ENCODE results near the gene STPG3. TPM values are rescaled to one million over a fixed set of nuclear protein-coding genes. Genes with fewer than 3 reads are reported as not detected.

The STPG3 gene
- total and polyA plus RNA-seq, 2 of the 13 experiments (the other 11 are each of a cell fraction or from before 2014, with no cell fraction given) = not detected

GRCh38 chr9:137240318-137240840, 10.7 kb upstream of the STPG3 start (continued):
- TF ChIP-seq ZNF609 (CRISPR knock-in tag; IDR thresholded peaks at IDR 0.05; ENCODE audit: borderline replicate concordance) (peak; percentile 32; the same call in 1 of the 2 replicates), DR1 (CRISPR knock-in tag; IDR thresholded peaks at IDR 0.05) (no peak), PCBP1 (IDR thresholded peaks at IDR 0.05; ENCODE audit: borderline replicate concordance, low read depth, low read length) (no peak), SIX1 (CRISPR knock-in tag; IDR thresholded peaks at IDR 0.05; ENCODE audit: borderline replicate concordance) (no peak), REL (CRISPR knock-in tag; conservative IDR thresholded peaks at IDR 0.05) (0 out of 2 replicates have a peak, but pooled peaks have one; percentile 65), TBP (CRISPR knock-in tag; IDR thresholded peaks at IDR 0.05) (no peak), RFXAP (CRISPR knock-in tag; IDR thresholded peaks at IDR 0.05; ENCODE audit: borderline replicate concordance) (peak; percentile 43; the same call in 1 of the 2 replicates), ZBTB44 (CRISPR knock-in tag; IDR thresholded peaks at IDR 0.05) (no peak), SMARCC2 (IDR thresholded peaks at IDR 0.05) (no peak), LBX2 (CRISPR knock-in tag; IDR thresholded peaks at IDR 0.05; ENCODE audit: borderline replicate concordance) (peak; percentile 66; the same call in 1 of the 2 replicates), KLF6 (CRISPR knock-in tag; IDR thresholded peaks at IDR 0.05) (peak; percentile 57), KLF15 (CRISPR knock-in tag; IDR thresholded peaks at IDR 0.05; ENCODE audit: borderline replicate concordance) (no peak; the same call in 1 of the 2 replicates), ZSCAN31 (CRISPR knock-in tag; IDR thresholded peaks at IDR 0.05; ENCODE audit: low read depth) (no peak; the same call in 1 of the 2 replicates), KLF9 (CRISPR knock-in tag; IDR thresholded peaks at IDR 0.05; ENCODE audit: low read depth) (no peak), EP300 (IDR thresholded peaks at IDR 0.05; ENCODE audit: low read depth in 2 of 2, low read length in 2 of 2) (no peak), EP300 (CRISPR knock-in tag; IDR thresholded peaks at IDR 0.05; ENCODE audit: borderline replicate concordance) (no peak; the same call in 1 of the 2 replicates), IKZF5 (CRISPR knock-in tag; IDR thresholded peaks at IDR 0.05) (peak; percentile 15), ZMAT3 (CRISPR knock-in tag; conservative IDR thresholded peaks at IDR 0.05) (peak; percentile 88)

Measured in HepG2 (cell line).